Heart right ventricle (tissue), 16 donors: Measurements from ENCODE around the gene TMEM134. TPM values are rescaled to one million over a fixed set of nuclear protein-coding genes. Genes with fewer than 3 reads are reported as not detected.
A peak's percentile ranks its signal among the peaks of the same experiment; 100 is the strongest.

Experiments
- ATAC-seq, 8 donors: fragments of 200-7000 bp; cut with Tn5 transposase; one replicate each; pipeline ENCODE4 v1.9.1; 2020; ENCODE audit warnings: mild to moderate bottlenecking in 8 of 8, moderate library complexity in 8 of 8, moderate number of reproducible peaks in 1 of 8
- DNase-seq, 2 donors: peaks; one replicate each; pipeline ENCODE4 v3.0.0-alpha.2; 2020
- H3K27ac ChIP-seq, 10 donors: fragments of 200-600 bp; sonication (generic) in 2 of 10; one replicate each; pipeline versions ENCODE4 v1.5.0 to v1.8.0; 2020 to 2022; ENCODE audit warnings: mild to moderate bottlenecking in 3 of 10
- H3K27me3 ChIP-seq, 7 donors: fragments of 200-600 bp; one replicate each; pipeline ENCODE4 v1.8.0; 2021 to 2022; ENCODE audit warnings: mild to moderate bottlenecking in 2 of 7
- H3K36me3 ChIP-seq, 9 donors: fragments of 200-600 bp; sonication (generic) in 1 of 9; one replicate each; pipeline versions ENCODE4 v1.5.0 to v1.8.0; 2020 to 2022; ENCODE audit warnings: mild to moderate bottlenecking in 2 of 9
- H3K4me1 ChIP-seq, 9 donors: fragments of 200-600 bp; sonication (generic) in 1 of 9; one replicate each; pipeline versions ENCODE4 v1.5.0 to v1.8.0; 2020 to 2022; ENCODE audit warnings: mild to moderate bottlenecking in 4 of 9
- H3K4me3 ChIP-seq, 10 donors: fragments of 200-600 bp; sonication (generic) in 2 of 10; one replicate each; pipeline versions ENCODE4 v1.5.0 to v1.8.0; 2020 to 2022; ENCODE audit warnings: mild to moderate bottlenecking in 7 of 10, moderate library complexity in 2 of 10
- H3K9me3 ChIP-seq, 11 donors: fragments of 200-600 bp in 10 of 11; sonication (generic) in 2 of 11; one replicate each; pipeline versions ENCODE4 v1.5.0 to v1.8.0; 2013 to 2022; ENCODE audit warnings: mild to moderate bottlenecking in 2 of 11, control low read depth in 1 of 11, moderate library complexity in 1 of 11
- WGBS, 2 donors: extraction: QIAGEN DNeasy Blood & Tissue Kit; methylation state at CpG; one replicate each; pipeline ENCODE4 v1.1.7; 2013; ENCODE audit warnings: inconsistent platforms in 1 of 2; 5-methylcytosine and 5-hydroxymethylcytosine counted together
- intact Hi-C, 10 donors: fragments of 100-400 bp; cut with DNase I; formaldehyde crosslinking; loops; one replicate each; pipeline versions ENCODE4 v1.11.1 to v1.14.2; 2022
- polyA plus RNA-seq, 2 donors: library from polyadenylated mRNA; stranded (reverse); fragments of 200-250 nt; gene quantifications; one replicate each; pipeline ENCODE4 v1.2.3, GENCODE V29; 2013
- total RNA-seq, 10 donors: library from RNA; stranded (reverse); fragmentation: NEBNext Ultra II Directional in 3 of 10; extraction: Animal tissue kit (Norgen Biotek cat#: 25700) in 3 of 10; gene quantifications; one replicate each; pipeline versions ENCODE4 v1.2.1 to v1.2.4, GENCODE V29; 2021 to 2023
- TF ChIP-seq, protein P1 (sequence below), 9 donors: fragments of 200-600 bp; sonication (generic) in 2 of 9; IDR thresholded peaks; one replicate each; pipeline versions ENCODE4 v1.5.0 to v1.8.0; 2021 to 2022; ENCODE audit warnings: antibody characterized with exemption in 9 of 9, mild to moderate bottlenecking in 5 of 9, moderate library complexity in 1 of 9
- donor health status: Arrhythmogenic right ventricular cardiomyopathy.
- donor health status: ischemic (EF 13 %, LVEDD 7.1; RV severe dilation, severe dysfunction).
- donor health status: healthy with polysubstance abuse.
- donor health status: DM: no; HTN: yes; CAD: no.
- donor health status: DM: no; HTN: no; CAD: no.
- donor health status: ischemic (EF 25% LVEDD 6.9; RV normal size, moderate dysfunction).
- donor health status: ischemic (EF 25% LVEDD 5.7; RV mildly dilated, moderate dysfunction).
- donor health status: healthy.
- donor health status: DM: yes; HTN: yes; CAD: no.
- donor health status: Ischemic cardiomyopathy.
- donor health status: ischemic (EF 35%, LVEDD 5.7; RV mildly dilated, moderate dysfunction).
- donor health status: nonischemic (EF 11% LVEDD 7.7; RV severe dilation, severe dysfunction).
- donor health status: DM: yes; HTN: yes; CAD: no.
- donor health status: PGD.
- donor health status: ischemic (EF 29% LVEDD 5.4; RV normal size, mild dysfunction).
- donor health status: nonischemic (EF 23%, LVEDD 6.1; RV moderate dilation, normal function).

The TMEM134 gene
- total and polyA plus RNA-seq, 12 donors: 69.8 to 104 (median 81.2) TPM

DNA sequence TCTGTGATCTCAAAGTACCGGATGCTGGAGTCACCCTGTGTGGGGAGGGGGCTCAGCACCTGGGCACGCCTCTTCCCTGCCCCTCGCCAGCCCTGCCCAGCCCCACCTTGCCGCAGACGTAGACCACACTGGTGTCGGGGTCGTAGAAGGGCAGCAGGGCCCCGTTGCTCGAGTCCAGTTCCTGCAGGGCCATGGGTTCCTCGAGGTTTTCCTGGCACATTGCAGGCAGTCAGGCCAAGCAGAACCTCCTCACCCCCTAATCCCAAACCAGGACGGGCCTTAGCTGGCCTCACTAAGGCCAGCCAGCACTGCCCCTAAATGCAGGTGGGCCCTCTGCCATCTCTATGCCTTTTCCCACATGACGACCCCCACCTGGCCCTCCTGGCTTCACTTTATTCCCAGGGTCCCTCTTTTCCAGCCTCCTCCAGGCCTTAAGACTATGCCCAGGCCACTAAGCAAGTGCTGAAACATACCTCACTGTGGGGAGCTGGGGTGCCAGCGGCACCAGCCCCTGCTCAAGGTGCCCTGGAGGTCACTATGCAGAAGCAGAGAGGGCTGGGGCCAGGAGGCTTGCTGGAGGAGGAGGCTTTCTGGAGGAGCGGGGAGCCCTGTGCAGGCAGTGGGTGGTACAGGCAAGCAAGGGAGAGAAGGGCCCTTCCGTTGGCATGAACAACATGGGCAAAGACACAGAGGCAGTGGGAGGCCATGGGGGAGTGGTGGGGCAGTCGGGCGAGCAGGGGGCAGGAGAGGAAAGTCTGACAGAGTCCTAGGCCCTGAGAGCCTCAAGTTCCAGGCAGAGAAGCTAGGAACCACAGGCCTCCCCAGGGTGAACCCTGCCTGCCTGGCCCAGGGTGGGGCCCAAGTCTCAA lies 28.6 kb downstream of the TMEM134 start:
- peak overlapping the region in 1 of 10 donors; percentile 7 for H3K4me3 ChIP-seq
- intact Hi-C loops: loop anchor here in 1 of 10 donors (10.0 kb wide), 1 partner anchor 896 kb away; the partner anchor contains the start of genes ACTN3 and ZDHHC24
- DNase-seq (no peak), ATAC-seq (peak in 1 of 8 donors; percentile 11)
- TF ChIP-seq, protein P1, sequence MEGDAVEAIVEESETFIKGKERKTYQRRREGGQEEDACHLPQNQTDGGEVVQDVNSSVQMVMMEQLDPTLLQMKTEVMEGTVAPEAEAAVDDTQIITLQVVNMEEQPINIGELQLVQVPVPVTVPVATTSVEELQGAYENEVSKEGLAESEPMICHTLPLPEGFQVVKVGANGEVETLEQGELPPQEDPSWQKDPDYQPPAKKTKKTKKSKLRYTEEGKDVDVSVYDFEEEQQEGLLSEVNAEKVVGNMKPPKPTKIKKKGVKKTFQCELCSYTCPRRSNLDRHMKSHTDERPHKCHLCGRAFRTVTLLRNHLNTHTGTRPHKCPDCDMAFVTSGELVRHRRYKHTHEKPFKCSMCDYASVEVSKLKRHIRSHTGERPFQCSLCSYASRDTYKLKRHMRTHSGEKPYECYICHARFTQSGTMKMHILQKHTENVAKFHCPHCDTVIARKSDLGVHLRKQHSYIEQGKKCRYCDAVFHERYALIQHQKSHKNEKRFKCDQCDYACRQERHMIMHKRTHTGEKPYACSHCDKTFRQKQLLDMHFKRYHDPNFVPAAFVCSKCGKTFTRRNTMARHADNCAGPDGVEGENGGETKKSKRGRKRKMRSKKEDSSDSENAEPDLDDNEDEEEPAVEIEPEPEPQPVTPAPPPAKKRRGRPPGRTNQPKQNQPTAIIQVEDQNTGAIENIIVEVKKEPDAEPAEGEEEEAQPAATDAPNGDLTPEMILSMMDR (IDR thresholded peaks at IDR 0.05): no peak
- H3K36me3 ChIP-seq: peaks cover 0 to 62% (median 11%) of the 10 kb centered on the region in 9 donors
- 65 to 76% methylated on average over 17 of the region's 17 CpGs for WGBS, 2 donors
- H3K27me3 ChIP-seq: no peaks in the 10 kb centered on the region
- H3K4me1 ChIP-seq: peaks cover 14 to 68% (median 47%) of the 10 kb centered on the region in 9 donors
- peak overlapping the region in 8 of 10 donors; percentile 15 to 93 (median 50) for H3K27ac ChIP-seq
- H3K9me3 ChIP-seq: no peaks in the 10 kb centered on the region

DNA sequence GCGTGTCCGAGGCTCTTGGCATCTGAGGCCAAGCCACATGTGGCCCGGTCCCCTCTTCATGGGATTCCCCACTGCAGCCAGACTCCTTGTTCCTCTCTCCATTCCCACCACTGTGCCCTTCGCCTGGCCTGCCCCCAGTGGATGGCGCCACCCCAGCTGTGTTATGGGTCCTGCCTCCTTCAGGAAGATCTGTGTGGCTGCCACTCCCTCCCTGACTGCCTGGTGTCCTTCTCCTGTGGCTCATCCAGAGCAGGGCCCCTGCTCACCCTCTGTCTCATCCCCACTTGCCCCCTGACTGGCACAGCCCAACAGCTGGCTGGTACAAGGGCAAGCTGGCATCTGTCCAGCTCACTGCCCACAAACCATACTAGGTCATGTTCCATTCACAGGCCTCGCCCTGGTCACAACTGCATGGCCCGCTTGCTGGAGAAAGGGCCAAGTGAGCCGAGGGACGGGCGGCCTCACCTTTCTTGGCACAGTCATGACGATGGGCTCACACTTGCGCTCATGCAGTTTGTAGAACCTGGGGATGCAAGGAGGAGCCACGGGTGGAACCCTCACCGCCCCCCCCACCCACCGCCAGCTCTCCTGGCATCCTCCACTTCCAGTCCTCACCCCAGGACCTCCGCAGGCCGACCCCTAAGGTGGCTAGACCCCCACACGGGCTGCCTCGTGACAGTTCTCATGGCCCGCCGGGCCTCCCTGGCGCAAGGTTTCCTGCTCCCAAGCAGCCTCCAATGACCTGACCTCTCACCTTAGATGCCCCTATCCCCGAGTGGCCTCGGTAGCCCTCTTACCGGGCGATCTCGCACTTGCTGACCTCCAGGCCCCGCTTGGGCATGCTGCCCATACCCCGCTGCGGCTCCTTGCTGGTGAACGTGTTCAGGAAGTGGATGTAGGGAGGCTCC lies 29.5 kb downstream of the TMEM134 start:
- H3K9me3 ChIP-seq: no peaks in the 10 kb centered on the region
- peaks cover 0 to 71% (median 12%) of the 10 kb centered on the region in 9 donors for H3K36me3 ChIP-seq
- peaks cover 14 to 68% (median 47%) of the 10 kb centered on the region in 9 donors for H3K4me1 ChIP-seq
- TF ChIP-seq, protein P1 (IDR thresholded peaks at IDR 0.05): peak in 4 of 9 donors; percentile 14 to 23 (median 21)
- peak overlapping the region in 8 of 10 donors; percentile 28 to 93 (median 50) for H3K27ac ChIP-seq
- 69 to 74% methylated on average over 30 to 31 of the region's 31 CpGs for WGBS, 2 donors
- DNase-seq: no peak
- peak overlapping the region in 1 of 10 donors; percentile 59 for H3K4me3 ChIP-seq
- ATAC-seq: peak in 2 of 8 donors; percentile 1 to 3
- intact Hi-C loops: loop anchor here in 1 of 10 donors (10.0 kb wide), 1 partner anchor 895 kb away; the partner anchor contains the start of genes ACTN3 and ZDHHC24
- H3K27me3 ChIP-seq: no peaks in the 10 kb centered on the region

DNA sequence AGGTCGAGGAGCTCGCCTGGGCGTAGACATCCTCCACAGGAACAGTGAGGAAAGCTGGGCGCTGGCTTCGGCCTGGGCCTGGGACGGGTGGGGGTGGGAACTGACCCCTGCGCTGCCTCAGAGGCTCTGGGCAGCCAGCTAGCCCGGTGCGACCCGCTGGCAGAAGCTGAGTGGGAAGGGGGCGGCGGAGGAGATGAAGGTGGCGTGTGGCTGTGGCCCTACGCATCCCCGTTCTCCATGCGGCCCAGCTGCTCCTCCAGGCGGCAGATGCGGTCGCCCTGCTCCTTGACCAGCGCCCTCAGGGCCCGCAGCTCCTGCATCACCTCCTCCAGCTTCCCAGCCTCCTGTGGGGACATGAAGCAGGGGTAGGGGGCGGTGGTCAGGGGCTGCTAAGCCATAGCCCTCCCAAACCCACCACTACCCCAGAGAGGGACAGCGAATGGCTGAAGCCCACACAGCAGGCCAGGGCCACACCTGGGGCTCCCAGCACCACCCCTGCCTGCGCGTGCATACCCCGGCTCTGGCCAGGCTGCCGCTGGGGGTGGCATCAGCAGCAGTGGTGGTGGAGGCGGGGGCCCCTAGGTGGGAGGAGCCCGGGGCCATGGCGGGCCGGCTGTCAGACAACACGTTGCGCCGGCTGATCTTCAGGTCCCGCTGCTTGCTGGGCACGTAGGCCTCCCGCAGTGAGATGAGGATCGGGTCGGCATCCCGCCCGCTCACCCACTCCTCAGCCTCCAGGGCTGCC lies 30.7 kb downstream of the TMEM134 start:
- peaks cover 14 to 61% (median 38%) of the 10 kb centered on the region in 9 donors for H3K4me1 ChIP-seq

More for the DNA sequence above, 30.7 kb downstream of the TMEM134 start:
- H3K27ac ChIP-seq: peak overlapping the region in 2 of 10 donors; percentile 28 to 93
- 86 to 87% methylated on average over 38 to 41 of the region's 41 CpGs for WGBS, 2 donors
- peak overlapping the region in 1 of 10 donors; percentile 59 for H3K4me3 ChIP-seq
- no peaks in the 10 kb centered on the region for H3K9me3 ChIP-seq
- ATAC-seq: no peak
- peaks cover 0 to 83% (median 25%) of the 10 kb centered on the region in 9 donors for H3K36me3 ChIP-seq
- intact Hi-C loops: no loop called here
- H3K27me3 ChIP-seq: no peaks in the 10 kb centered on the region
- DNase-seq: no peak
- TF ChIP-seq, protein P1 (IDR thresholded peaks at IDR 0.05): no peak
